GM18508 (cell line): ENCODE measurements around the gene ANKHD1.

ENCODE experiments used
- ATAC-seq: cut with Tn5 transposase; IDR thresholded peaks from one replicate; pipeline ENCODE4 v1.9.1; 2021; ENCODE audit warnings: moderate number of reproducible peaks; ENCODE audit not compliant: insufficient read depth, unreplicated experiment

Gene ANKHD1

DNA sequence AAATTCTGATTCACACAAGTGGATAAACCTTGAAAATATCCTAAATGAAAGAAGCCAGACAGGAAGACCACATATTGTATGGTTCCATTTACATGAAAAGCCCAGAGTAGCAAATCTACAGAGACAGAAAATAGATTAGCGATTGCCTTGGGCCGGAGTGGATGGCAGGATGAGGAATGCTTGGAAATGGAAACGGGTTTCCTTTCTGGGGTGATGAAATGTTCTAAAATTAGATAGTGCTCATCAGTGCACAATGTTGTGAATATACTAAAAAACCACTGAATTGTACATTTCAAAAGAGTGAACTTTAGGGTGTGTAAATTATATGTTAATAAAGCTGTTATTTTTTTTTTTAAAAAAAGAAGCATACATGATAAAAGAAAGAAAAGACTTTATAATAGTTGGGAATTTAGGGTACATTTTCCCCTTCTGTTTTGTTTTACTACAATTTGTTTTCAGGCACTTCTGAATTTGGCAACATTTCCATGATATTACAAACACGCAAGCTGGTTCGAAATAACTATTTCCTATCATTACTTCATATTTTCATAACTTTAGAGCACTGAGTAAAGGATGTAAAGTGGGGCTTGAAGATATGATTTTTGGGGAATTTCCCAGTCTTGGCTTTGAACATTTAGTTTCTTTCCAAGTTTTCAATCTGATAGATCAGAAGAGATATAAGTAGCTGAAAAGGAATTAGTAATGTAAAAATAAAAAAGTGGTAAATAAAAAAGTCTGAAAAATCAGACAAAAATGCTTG lies 186.9 kb downstream of the ANKHD1 start:
- ATAC-seq = no peak
